H9 (cell line): ENCODE results near the gene RAB3A. TPM values are rescaled to one million over a fixed set of nuclear protein-coding genes. Genes with fewer than 3 reads are reported as not detected.

Experiments
- DNase-seq: peaks from one replicate; pipeline ENCODE4 v3.0.0-alpha.2; 2017
- H2AFZ ChIP-seq: one replicate; pipeline ENCODE4 v1.6.1; 2013; ENCODE audit warnings: mild to moderate bottlenecking, low read length, control low read depth, moderate library complexity
- H2AK5ac ChIP-seq: 2 replicates; pipeline ENCODE4 v1.6.1; 2013; ENCODE audit warnings: low read length, control low read depth, mixed read lengths; ENCODE audit not compliant: insufficient read length
- H2BK120ac ChIP-seq: one replicate; pipeline ENCODE4 v1.6.1; 2013; ENCODE audit warnings: low read depth, mild to moderate bottlenecking, low read length, control low read depth, inconsistent platforms; ENCODE audit not compliant: poor library complexity, severe bottlenecking
- H2BK12ac ChIP-seq: 2 replicates; pipeline ENCODE4 v1.6.1; 2013; ENCODE audit warnings: low read length, control low read depth, mixed read lengths, low read depth; ENCODE audit not compliant: insufficient read length
- H2BK15ac ChIP-seq: 2 replicates; pipeline ENCODE4 v1.6.1; 2013; ENCODE audit warnings: low read depth, low read length, control low read depth
- H2BK20ac ChIP-seq: one replicate; pipeline ENCODE4 v1.6.1; 2013; ENCODE audit warnings: low read depth, mild to moderate bottlenecking, low read length, control low read depth, inconsistent platforms; ENCODE audit not compliant: poor library complexity, severe bottlenecking
- H2BK5ac ChIP-seq: 2 replicates; pipeline ENCODE4 v1.6.1; 2013; ENCODE audit warnings: low read length, control low read depth, mixed read lengths; ENCODE audit not compliant: insufficient read length
- H3K14ac ChIP-seq: 2 replicates; pipeline ENCODE4 v1.6.1; 2013; ENCODE audit warnings: low read length, control low read depth; ENCODE audit not compliant: insufficient read depth
- H3K18ac ChIP-seq: 2 replicates; pipeline ENCODE4 v1.6.1; 2013; ENCODE audit warnings: low read depth, mild to moderate bottlenecking, mixed read lengths, low read length, control low read depth; ENCODE audit not compliant: insufficient read length
- H3K23ac ChIP-seq: 2 replicates; pipeline ENCODE4 v1.6.1; 2013; ENCODE audit warnings: low read length, control low read depth, mixed read lengths, low read depth; ENCODE audit not compliant: insufficient read length
- H3K23me2 ChIP-seq: 2 replicates; pipeline ENCODE4 v1.6.1; 2013; ENCODE audit warnings: low read depth, mild to moderate bottlenecking, mixed read lengths, low read length, control low read depth; ENCODE audit not compliant: insufficient read length, poor library complexity, severe bottlenecking
- H3K27ac ChIP-seq: 2 replicates; pipeline ENCODE4 v1.5.1; 2013; ENCODE audit warnings: low read length, control low read depth, mixed read lengths, low read depth; ENCODE audit not compliant: insufficient read length
- H3K27me3 ChIP-seq: 2 replicates; pipeline ENCODE4 v1.6.1; 2013; ENCODE audit warnings: low read length, control low read depth, inconsistent platforms; ENCODE audit not compliant: insufficient read depth
- H3K4ac ChIP-seq: 2 replicates; pipeline ENCODE4 v1.6.1; 2013; ENCODE audit warnings: low read depth, mild to moderate bottlenecking, control low read depth, inconsistent platforms, low read length, moderate library complexity
- H3K4me1 ChIP-seq: 2 replicates; pipeline ENCODE4 v1.6.1; 2013; ENCODE audit warnings: low read length, control low read depth, inconsistent platforms; ENCODE audit not compliant: insufficient read depth
- H3K4me2 ChIP-seq: 2 replicates; pipeline ENCODE4 v1.6.1; 2013; ENCODE audit warnings: low read length, control low read depth, mixed read lengths; ENCODE audit not compliant: insufficient read length, insufficient read depth
- H3K56ac ChIP-seq: 2 replicates; pipeline ENCODE4 v1.6.1; 2013; ENCODE audit warnings: low read depth, mild to moderate bottlenecking, mixed read lengths, low read length, control low read depth; ENCODE audit not compliant: insufficient read length
- H3K79me1 ChIP-seq: 2 replicates; pipeline ENCODE4 v1.6.1; 2013; ENCODE audit warnings: low read depth, mild to moderate bottlenecking, moderate library complexity, low read length, control low read depth, inconsistent platforms; ENCODE audit not compliant: insufficient read depth, poor library complexity, severe bottlenecking
- H3K79me2 ChIP-seq: 2 replicates; pipeline ENCODE4 v1.6.1; 2013; ENCODE audit warnings: low read length, control low read depth, inconsistent platforms; ENCODE audit not compliant: insufficient read depth
- H3K9ac ChIP-seq: 2 replicates; pipeline ENCODE4 v1.6.1; 2013; ENCODE audit warnings: low read length, control low read depth, mixed read lengths; ENCODE audit not compliant: insufficient read length; ENCODE audit errors: extremely low read depth
- H3K9me3 ChIP-seq: one replicate; pipeline ENCODE4 v1.6.1; 2013; ENCODE audit warnings: low read depth, low read length, inconsistent platforms; ENCODE audit not compliant: control insufficient read depth
- H3T11ph ChIP-seq: one replicate; pipeline ENCODE4 v1.6.1; 2013; ENCODE audit warnings: mild to moderate bottlenecking, low read length, control low read depth, inconsistent platforms
- H4K20me1 ChIP-seq: one replicate; pipeline ENCODE4 v1.6.1; 2013; ENCODE audit not compliant: control insufficient read depth, insufficient read length, insufficient read depth
- H4K5ac ChIP-seq: 2 replicates; pipeline ENCODE4 v1.6.1; 2013; ENCODE audit warnings: low read depth, mild to moderate bottlenecking, mixed read lengths, low read length, control low read depth; ENCODE audit not compliant: insufficient read length
- H4K8ac ChIP-seq: replicated peaks from 2 replicates; pipeline ENCODE4 v1.6.1; 2013; ENCODE audit warnings: low read length, control low read depth, mixed read lengths, low read depth; ENCODE audit not compliant: insufficient read length
- H4K91ac ChIP-seq: 2 replicates; pipeline ENCODE4 v1.6.1; 2013; ENCODE audit warnings: low read depth, mild to moderate bottlenecking, moderate library complexity, mixed read lengths, low read length, control low read depth; ENCODE audit not compliant: insufficient read length
- H3K27ac Mint-ChIP-seq, 3 experiments: 2 replicates in 2 of 3; 3 replicates in 1 of 3; pipeline ENCODE4 v1.8.0; 2020 to 2021; ENCODE audit warnings: mixed read lengths in 3 of 3, mild to moderate bottlenecking in 1 of 3, moderate library complexity in 1 of 3
- H3K27me3 Mint-ChIP-seq: 2 replicates; pipeline ENCODE4 v1.8.0; 2021; ENCODE audit warnings: low read depth, mild to moderate bottlenecking, moderate library complexity, mixed read lengths
- H3K36me3 Mint-ChIP-seq, 3 experiments: 2 replicates in 2 of 3; 3 replicates in 1 of 3; pipeline ENCODE4 v1.8.0; 2020 to 2021; ENCODE audit warnings: low read depth in 3 of 3, mixed read lengths in 3 of 3; ENCODE audit not compliant: insufficient read depth in 1 of 3
- H3K4me1 Mint-ChIP-seq, 2 experiments: 2 replicates each; pipeline ENCODE4 v1.8.0; 2020; ENCODE audit warnings: mixed read lengths in 2 of 2
- H3K4me3 Mint-ChIP-seq, 2 experiments: 2 replicates in 1 of 2; 3 replicates in 1 of 2; pipeline ENCODE4 v1.8.0; 2020 to 2021; ENCODE audit warnings: mild to moderate bottlenecking in 2 of 2, mixed read lengths in 2 of 2, moderate library complexity in 1 of 2
- H3K9me3 Mint-ChIP-seq, 2 experiments: 2 replicates in 1 of 2; 3 replicates in 1 of 2; pipeline ENCODE4 v1.8.0; 2020; ENCODE audit warnings: mild to moderate bottlenecking in 2 of 2, mixed read lengths in 2 of 2, moderate library complexity in 1 of 2
- CTCF ChIP-seq: fragments of 200-600 bp; sonication (generic); conservative IDR thresholded peaks from 3 replicates; pipeline ENCODE4 v1.8.0; 2021; ENCODE audit warnings: antibody characterized with exemption, mild to moderate bottlenecking
- WGBS: extraction: QIAGEN DNeasy Blood & Tissue Kit; methylation state at CpG from one replicate; pipeline ENCODE4 v1.1.7; 2013; ENCODE audit warnings: missing lambda C conversion rate, low lambda C conversion rate, mixed read lengths; ENCODE audit not compliant: insufficient read length; ENCODE audit errors: extremely low coverage; 5-methylcytosine and 5-hydroxymethylcytosine counted together
- total RNA-seq: library from RNA; stranded (reverse); gene quantifications from 2 replicates; pipeline ENCODE4 v1.2.1, GENCODE V29; 2021

Gene RAB3A
- total RNA-seq, 1 experiment from 2014 or later, result 6.8 TPM

GRCh38 chr19:18239303-18239702, 35.5 kb upstream of the RAB3A start:
- Histone ChIP-seq H4K20me1 (no peaks in the 10 kb centered on the region), H3K23me2 (no peaks in the 10 kb centered on the region), H3K79me1 (no peaks in the 10 kb centered on the region), H2BK5ac (no peak overlapping the region), H3K4ac (no peak overlapping the region), H3K56ac (no peak overlapping the region), H3K14ac (no peak overlapping the region), H4K91ac (no peak overlapping the region), H3K27me3 (no peaks in the 10 kb centered on the region), H4K5ac (no peak overlapping the region), H3K9ac (no peak overlapping the region), H4K8ac (no peak overlapping the region), H3K9me3 (no peaks in the 10 kb centered on the region), H3T11ph (no peak overlapping the region), H2AFZ (no peak overlapping the region), H3K18ac (no peak overlapping the region), H3K23ac (no peak overlapping the region), H3K27ac (no peak overlapping the region), H3K79me2 (no peaks in the 10 kb centered on the region), H2BK15ac (no peak overlapping the region), H3K4me2 (no peak overlapping the region), H2AK5ac (no peak overlapping the region), H2BK12ac (no peak overlapping the region), H3K4me1 (no peaks in the 10 kb centered on the region), H2BK120ac (no peak overlapping the region), H2BK20ac (no peak overlapping the region)
- Mint-ChIP-seq H3K36me3 (no peaks in the 10 kb centered on the region), H3K27ac (no peak overlapping the region), H3K27me3 (peaks cover 49% of the 10 kb centered on the region), H3K9me3 (no peaks in the 10 kb centered on the region), H3K4me1 (no peaks in the 10 kb centered on the region), H3K4me3 (no peak overlapping the region)
- no CpG with 5 or more reads among the region's 12 CpGs for WGBS
- no peak for TF ChIP-seq CTCF
- DNase-seq, result peak; percentile 56
